Measurements from ENCODE around the gene NOX5. TPM values are rescaled to one million over a fixed set of nuclear protein-coding genes. Genes with fewer than 3 reads are reported as not detected.

NOX5 gene
- total and polyA plus RNA-seq, 10 of the 15 experiments (the other 5 are each of a cell fraction or from before 2014, with no cell fraction given), result not detected

- TF ChIP-seq, protein P1, sequence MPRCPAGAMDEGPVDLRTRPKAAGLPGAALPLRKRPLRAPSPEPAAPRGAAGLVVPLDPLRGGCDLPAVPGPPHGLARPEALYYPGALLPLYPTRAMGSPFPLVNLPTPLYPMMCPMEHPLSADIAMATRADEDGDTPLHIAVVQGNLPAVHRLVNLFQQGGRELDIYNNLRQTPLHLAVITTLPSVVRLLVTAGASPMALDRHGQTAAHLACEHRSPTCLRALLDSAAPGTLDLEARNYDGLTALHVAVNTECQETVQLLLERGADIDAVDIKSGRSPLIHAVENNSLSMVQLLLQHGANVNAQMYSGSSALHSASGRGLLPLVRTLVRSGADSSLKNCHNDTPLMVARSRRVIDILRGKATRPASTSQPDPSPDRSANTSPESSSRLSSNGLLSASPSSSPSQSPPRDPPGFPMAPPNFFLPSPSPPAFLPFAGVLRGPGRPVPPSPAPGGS (IDR thresholded peaks at IDR 0.05; ENCODE audit: borderline replicate concordance, insufficient read depth, low read depth, low read length, poor library complexity, severe bottlenecking), result no peak
- TF ChIP-seq RFX5 (IDR thresholded peaks at IDR 0.05; ENCODE audit: low read depth, low read length), result no peak
- TF ChIP-seq, protein P2, sequence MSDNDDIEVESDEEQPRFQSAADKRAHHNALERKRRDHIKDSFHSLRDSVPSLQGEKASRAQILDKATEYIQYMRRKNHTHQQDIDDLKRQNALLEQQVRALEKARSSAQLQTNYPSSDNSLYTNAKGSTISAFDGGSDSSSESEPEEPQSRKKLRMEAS (IDR thresholded peaks at IDR 0.05; ENCODE audit: low read depth, low read length), result no peak
- TF ChIP-seq TCF7 (IDR thresholded peaks at IDR 0.05; ENCODE audit: borderline replicate concordance), result no peak
- TF ChIP-seq MEF2A (IDR thresholded peaks at IDR 0.05; ENCODE audit: insufficient read depth, low read depth, low read length), result no peak
These were observed 82.1 kb downstream of the NOX5 start (continued) for GRCh38 chr15:69096626-69097025.

DNA sequence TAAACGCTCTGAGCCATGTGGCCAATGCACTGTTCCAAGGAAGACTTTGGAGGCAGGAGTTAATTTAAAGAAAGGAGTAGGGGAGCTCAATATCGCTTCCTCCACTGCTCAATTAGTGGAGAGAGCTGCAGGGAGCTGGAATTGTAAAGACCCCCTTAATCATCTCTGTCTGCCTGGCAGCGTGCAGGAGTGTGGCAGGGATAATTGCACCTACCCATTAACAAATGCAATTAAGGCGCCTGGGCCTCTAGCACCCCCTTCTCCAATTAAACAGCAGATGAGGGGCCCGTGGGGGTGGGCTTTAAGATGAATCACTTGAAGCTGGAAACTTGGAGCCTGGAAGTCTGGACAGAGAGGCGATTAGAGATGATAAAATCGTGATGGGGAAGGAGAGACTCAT is 84.3 kb downstream of the NOX5 start:
- H3K36me3 ChIP-seq (ENCODE audit: control insufficient read depth in 2 of 2, insufficient read depth in 2 of 2, low read length in 1 of 2), result no peaks in the 10 kb centered on the region
- ChIA-PET RAD21 (ENCODE audit: unreplicated experiment) (no interaction called here), SMC1A (ENCODE audit: uncharacterized antibody, unreplicated experiment) (no interaction called here), CTCF (no interaction called here), POLR2A (no interaction called here)
- no peak overlapping the region for H2AFZ ChIP-seq (ENCODE audit: control insufficient read depth, low read depth, low read length)
- intact Hi-C loops (cut with micrococcal nuclease; ENCODE audit: unreplicated experiment), result no loop called here
- no peaks in the 10 kb centered on the region for H3K9me3 ChIP-seq (replicated peaks; ENCODE audit: control insufficient read depth, insufficient read depth, low read length)
- DNase-seq (ENCODE audit: low read depth, low spot score) (no peak), FAIRE-seq (no peak), ATAC-seq (no peak)
- no peak overlapping the region for H3K27ac ChIP-seq (ENCODE audit: control insufficient read depth, insufficient read depth)
- H3K27me3 ChIP-seq (replicated peaks in 1 of 2; ENCODE audit: control insufficient read depth in 2 of 2, insufficient read depth in 2 of 2, low read length in 1 of 2), result no peaks in the 10 kb centered on the region; a peak in 1 of 4 replicates
- no peak overlapping the region for H3K4me3 ChIP-seq
- no TSS peak for BruUV-seq (replicated peaks)
- in situ Hi-C loops (cut with MboI), result no loop called here
- H3K4me1 ChIP-seq (ENCODE audit: control insufficient read depth, insufficient read depth, low read length), result no peaks in the 10 kb centered on the region
- no peak overlapping the region for H3K9ac ChIP-seq (ENCODE audit: control insufficient read depth, insufficient read depth, low read length)
- no peaks in the 10 kb centered on the region for H4K20me1 ChIP-seq (ENCODE audit: control insufficient read depth, insufficient read depth)
- no peak overlapping the region for H3K4me2 ChIP-seq (ENCODE audit: control insufficient read depth, insufficient read depth)
- H3K79me2 ChIP-seq (ENCODE audit: control insufficient read depth, insufficient read depth, low read length), result no peaks in the 10 kb centered on the region
- 16% methylated on average over 7 of the region's 7 CpGs for WGBS (ENCODE audit: insufficient coverage, insufficient replicate concordance, low lambda C conversion rate, missing lambda C conversion rate)
- TF ChIP-seq CREB1 (IDR thresholded peaks at IDR 0.05; ENCODE audit: low read depth) (no peak), ZZZ3 (IDR thresholded peaks at IDR 0.05; ENCODE audit: control insufficient read depth, insufficient read length, low read depth) (no peak), HDGF (IDR thresholded peaks at IDR 0.05) (no peak), IKZF2 (IDR thresholded peaks at IDR 0.05) (no peak), TBL1XR1 (IDR thresholded peaks at IDR 0.05; ENCODE audit: low read depth, low read length) (no peak), DPF2 (IDR thresholded peaks at IDR 0.05) (no peak), ZNF217 (IDR thresholded peaks at IDR 0.05) (no peak), HCFC1 (IDR thresholded peaks at IDR 0.05; ENCODE audit: low read length) (no peak), TCF12 (IDR thresholded peaks at IDR 0.05; ENCODE audit: low read depth, low read length) (no peak), MTA3 (IDR thresholded peaks at IDR 0.05; ENCODE audit: borderline replicate concordance, low read length) (no peak), HSF1 (IDR thresholded peaks at IDR 0.05; ENCODE audit: low read depth, low read length) (no peak), EP300 (IDR thresholded peaks at IDR 0.05; ENCODE audit: borderline replicate concordance in 1 of 2, control insufficient read depth in 1 of 2, low read depth in 2 of 2, low read length in 2 of 2) (no peak), BACH1 (IDR thresholded peaks at IDR 0.05; ENCODE audit: borderline replicate concordance) (no peak), REST (IDR thresholded peaks at IDR 0.05; ENCODE audit: low read depth, low read length) (no peak), ZNF274 (IDR thresholded peaks at IDR 0.05; ENCODE audit: insufficient read depth, insufficient read length) (no peak)
